Activated T-helper 1 cell treated with anti-CD3 and anti-CD28 coated beads, Interleukin-2, amount 50 U/mL, for 16 hours (primary cell): ENCODE measurements around the gene LRRC10.
"Not testable (repeated sequence)": the region's sequence is repeated elsewhere in the genome, so short reads cannot be mapped to it uniquely, and the experiment has no call there.

Source experiments
- DNase-seq, 2 donors: peaks; one replicate each; pipeline ENCODE4 v3.0.0-alpha.2; 2020; ENCODE audit warnings: low read depth in 1 of 2, low spot score in 1 of 2

The LRRC10 gene

DNA sequence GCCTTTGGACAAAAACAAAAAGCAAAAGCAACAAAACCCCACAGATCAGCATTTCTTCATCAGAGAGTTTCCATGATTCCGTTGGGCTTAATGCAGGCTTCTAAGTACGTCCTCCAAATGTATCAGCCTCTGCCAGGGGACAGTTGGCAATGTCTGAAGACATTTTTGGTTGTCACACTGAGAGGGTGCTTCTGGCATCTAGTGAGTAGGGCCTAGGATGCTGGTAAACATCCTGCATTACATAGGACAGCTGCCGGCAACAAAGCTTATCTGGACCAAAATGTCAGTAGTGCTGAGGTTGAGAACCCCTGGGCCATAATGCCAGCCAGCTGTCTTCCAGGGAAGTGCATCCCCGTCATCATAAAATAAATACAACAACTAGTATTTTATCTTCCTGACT lies 9.4 kb upstream of the LRRC10 start:
- no peak for DNase-seq

DNA sequence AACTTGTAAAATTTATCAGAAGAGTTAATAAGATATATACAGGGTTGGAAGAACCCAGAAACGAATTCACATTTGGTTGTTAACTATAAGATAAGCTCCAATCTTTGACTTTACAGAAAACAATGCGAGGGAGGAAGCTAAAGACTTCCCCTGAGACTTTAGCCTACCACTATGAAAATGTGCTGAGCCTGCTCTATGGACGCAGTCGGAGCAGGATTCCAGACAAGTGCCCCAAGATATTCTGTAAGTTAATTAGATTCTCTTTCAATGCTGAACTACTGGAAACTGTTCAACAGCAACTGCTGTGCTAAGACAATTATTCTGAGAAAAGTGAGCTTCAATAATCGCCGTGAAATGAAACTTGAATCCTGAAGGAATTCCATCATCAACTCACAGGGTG lies 8.3 kb upstream of the LRRC10 start:
- no peak for DNase-seq

DNA sequence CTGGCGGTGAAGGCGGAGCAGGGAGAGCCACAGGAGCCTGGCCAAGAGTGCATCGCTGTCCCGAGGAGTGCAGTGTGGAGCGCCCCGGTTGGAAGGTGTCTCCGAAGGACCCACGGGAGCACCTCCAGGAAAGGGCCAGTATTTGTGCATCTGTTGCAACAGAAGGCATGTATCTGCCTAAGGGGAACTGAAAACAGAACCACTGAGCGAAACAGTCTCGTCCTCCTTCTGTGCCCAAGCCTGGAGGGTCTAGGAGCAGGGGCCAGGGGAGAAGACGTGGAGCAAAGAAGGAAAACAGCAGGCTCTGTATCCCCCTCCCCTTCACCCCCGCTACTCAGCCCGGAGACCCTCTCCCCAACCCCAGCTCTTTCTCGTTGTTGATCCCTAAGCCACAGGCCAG lies 5.3 kb upstream of the LRRC10 start:
- no peak for DNase-seq

DNA sequence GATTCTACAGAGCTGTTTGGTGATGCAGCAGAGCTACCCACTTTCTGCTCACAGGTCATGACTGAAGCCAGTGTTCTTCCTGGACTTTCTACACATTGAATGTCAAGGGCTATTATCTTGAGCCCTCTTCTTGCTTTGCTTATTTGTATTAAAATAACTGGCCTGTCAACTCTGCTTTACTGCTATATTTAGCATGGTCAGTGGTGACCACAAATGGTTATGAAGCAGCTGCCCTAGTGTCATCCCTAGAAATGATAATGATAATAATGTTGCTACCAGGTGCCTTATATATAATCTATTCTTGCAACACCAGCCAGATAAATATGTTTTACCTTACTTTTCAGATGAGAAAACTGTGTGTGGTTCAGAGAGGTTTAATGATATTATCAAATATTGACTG lies 2.6 kb upstream of the LRRC10 start:
- DNase-seq = no peak

DNA sequence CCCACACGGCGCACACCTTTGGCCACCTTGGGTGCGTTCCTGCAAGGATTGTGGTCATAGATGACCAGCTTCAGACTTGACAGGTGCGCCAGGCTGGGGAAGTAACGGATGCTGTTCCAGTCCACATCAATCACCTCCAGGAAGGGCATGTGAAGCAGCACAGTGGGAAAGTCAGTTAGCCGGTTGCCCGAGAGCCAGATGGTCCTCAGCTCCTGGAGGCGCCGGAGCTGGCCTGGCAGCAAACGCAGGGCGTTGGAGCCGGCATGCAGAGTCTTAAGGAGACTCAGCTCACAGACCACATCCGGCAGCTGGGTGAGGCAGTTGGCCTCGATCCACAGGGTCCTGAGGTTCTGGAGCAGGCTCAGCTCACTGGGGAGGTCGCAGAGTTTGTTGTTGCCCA lies 581 bp downstream of the LRRC10 start:
- no peak for DNase-seq

DNA sequence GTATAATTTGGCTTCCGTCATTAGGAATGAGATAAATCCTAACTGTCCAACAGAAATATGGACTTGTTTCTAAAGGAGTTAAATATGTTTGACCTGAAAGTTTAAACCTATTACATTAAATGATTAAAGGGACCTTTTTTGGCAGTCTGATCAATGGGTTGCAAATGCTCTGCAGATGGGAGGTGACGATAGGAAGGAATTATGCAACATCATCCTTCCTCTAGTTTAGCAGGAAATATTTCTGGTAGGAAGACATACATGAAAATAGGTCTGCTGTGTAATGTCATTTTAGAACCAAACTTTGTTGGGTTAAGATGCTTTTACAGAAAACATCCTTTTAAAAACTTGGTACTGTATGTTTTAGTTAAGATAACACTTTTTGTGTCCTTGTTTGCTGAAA lies 2.6 kb downstream of the LRRC10 start:
- DNase-seq = no peak

DNA sequence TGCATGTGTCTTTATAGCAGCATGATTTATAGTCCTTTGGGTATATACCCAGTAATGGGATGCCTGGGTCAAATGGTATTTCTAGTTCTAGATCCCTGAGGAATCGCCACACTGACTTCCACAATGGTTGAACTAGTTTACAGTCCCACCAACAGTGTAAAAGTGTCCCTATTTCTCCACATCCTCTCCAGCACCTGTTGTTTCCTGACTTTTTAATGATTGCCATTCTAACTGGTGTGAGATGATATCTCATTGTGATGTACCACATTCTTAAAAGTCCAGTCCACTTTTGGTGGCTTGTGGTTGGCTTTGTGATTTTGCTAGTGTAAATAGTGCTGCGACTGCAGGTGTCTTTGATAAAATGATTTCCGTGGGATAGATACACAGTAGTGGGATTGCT lies 6.4 kb downstream of the LRRC10 start:
- DNase-seq = not testable (repeated sequence)

DNA sequence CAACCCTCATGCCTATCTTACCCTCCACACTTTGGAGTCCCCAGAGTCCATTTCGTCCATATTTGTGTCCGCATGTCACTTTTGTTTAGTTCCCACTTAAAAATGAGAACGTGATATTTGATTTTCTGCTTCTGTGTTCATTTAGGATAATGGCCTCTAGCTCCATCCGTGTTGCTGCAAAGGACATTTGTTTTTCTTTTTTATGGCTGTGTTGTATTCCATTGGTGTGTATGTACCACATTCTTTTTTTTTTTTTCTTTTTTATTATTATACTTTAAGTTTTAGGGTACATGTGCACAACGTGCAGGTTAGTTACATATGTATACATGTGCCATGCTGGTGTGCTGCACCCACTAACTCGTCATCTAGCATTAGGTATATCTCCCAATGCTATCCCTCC lies 7.2 kb downstream of the LRRC10 start:
- not testable (repeated sequence) for DNase-seq

DNA sequence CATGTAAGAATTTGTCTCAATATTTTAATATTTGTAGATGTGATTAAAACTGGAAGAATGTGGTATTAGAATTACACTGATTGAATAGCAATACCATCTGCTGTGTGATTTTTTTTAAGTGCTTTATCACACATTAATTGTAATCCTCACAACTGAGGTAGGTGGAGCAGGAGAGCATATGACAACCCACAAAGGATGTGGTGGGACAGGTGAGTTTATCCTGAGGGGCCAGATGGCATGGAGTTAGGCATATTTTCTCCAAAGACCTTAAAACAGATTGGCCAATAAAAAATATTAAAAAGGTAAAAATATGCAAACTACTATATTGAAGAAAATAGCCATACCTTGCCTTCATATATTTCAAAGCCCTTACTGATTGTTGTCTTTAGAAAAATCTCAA lies 7.8 kb downstream of the LRRC10 start:
- DNase-seq = no peak

DNA sequence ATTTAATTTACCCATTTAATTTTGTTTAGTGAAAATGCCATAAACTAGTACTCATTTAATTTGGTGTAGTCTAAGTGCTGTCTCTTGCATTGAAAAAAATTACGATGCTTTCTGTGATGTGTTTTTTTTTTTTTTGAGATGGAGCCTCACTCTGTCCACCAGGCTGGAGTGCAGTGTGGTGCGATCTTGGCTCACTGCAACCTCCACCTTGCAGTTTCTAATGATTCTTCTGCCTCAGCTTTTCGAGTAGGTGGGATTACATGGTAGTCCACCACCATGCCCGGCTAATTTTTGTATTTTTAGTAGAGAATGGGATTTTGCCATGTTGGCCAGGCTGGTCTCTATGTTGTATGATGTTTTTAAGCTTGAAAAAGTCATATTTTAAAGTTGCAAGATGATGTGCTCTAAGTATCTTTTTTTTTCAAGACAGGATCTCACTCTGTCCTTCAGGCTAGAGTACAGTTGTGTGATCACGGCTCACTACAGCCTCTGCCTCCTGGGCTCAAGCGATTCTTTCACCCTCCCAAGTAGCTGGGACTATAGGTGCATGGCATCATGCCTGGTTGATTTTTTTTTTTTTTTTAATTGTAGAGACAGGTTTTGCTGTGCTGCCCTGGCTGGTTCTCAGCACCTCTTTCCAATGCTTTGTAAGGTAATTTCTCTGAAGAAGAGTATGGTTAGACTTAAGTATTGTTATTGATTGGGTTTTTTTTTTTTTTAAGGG lies 8.6 kb downstream of the LRRC10 start:
- no peak for DNase-seq

DNA sequence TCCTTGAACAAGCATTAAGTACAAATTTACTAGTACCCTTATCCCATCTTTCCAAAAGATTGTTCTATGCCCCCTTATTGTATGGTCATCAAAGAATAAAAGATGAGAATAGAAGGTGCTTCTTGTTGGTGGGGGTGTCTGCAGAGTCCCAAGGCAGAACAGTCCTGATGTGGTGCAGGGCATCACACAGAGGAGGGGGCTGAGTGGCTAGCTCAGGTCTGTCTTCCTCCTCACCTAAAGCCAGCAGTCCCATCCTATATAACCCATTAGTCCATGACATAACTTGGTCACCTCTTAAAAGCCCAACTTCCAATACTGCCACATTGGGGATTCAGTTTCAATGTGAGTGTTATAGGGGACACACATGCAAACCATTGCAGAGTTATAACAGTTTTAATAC lies 9.9 kb downstream of the LRRC10 start:
- no peak for DNase-seq

DNA sequence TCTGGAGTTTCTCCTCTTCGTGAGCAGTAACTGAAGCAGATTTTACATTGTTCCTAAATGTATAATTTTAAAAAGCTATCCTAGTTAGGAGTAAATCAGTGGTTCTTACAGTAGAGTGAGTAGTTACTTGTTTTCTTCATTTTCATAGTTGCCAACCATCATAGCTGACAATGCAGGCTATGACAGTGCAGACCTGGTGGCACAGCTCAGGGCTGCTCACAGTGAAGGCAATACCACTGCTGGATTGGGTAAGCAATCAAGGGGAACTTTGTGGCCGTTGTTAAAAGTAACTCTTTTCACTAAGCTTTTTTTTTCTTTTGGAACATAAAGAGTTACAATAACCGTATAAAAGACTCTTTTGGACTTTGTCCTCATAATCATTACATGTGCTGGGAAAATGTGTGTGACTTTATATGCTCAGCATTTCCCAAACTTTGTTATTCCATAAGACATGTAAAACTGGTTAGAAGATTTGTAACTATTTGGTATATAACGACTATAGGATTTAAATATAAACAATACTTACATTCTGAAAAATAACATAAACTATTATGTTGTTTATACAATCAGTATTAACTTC lies 12.4 kb downstream of the LRRC10 start:
- DNase-seq = no peak

DNA sequence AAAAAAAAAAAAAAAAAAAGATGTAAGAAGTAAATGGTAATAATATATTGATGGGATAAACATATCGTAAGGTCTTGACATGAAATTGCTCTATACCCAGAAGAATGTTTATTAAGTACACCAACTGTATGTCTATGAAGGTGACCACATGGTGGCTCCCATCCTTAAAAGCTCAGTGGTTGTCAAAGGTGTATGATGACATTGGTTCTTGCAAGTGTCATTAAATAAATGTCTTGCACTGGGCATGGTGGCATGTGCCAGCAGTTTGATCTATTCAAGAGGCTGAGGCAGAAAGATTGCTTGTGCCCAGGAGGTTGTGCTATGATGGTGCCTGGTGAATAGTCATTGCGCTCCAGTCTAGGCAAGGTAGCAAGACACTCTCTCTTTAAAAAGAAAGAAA lies 15.0 kb downstream of the LRRC10 start:
- no peak for DNase-seq

DNA sequence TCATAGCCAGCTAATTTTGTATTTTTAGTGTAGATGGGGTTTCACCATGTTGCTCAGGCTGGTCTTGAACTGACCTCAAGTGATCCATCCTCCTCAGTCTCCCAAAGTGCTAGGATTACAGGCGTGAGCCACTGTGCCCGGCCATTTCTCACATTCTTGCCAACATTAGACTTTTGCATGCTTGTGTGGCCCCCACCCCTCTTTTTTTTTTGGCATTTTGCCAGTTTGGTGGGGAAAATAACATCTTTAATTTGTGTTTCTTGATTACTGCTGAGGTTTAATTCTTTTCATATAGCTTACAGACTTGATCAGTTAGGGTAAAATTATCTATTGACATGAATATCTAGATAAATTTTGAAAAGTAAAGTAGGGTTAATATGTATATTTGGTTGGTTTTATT lies 21.6 kb downstream of the LRRC10 start:
- DNase-seq = no peak

DNA sequence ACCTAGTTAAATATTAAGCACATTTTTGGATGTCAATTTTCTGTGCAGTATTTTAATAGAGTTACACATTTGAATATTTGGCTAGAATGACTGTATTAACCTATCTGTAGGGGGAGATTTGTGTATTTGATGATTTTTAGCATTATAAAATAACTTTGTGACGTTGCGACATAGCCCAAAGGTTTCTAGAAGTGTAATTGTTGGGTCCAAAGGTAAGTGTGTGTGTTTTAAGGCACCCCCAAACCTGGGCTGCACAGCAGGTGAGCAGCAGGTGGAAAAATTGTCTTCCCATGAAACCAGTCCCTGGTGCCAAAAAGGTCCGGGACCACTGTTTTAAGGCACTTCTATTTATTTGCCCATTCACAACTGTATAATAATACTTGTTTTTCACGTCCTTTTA lies 22.2 kb downstream of the LRRC10 start:
- DNase-seq = no peak

DNA sequence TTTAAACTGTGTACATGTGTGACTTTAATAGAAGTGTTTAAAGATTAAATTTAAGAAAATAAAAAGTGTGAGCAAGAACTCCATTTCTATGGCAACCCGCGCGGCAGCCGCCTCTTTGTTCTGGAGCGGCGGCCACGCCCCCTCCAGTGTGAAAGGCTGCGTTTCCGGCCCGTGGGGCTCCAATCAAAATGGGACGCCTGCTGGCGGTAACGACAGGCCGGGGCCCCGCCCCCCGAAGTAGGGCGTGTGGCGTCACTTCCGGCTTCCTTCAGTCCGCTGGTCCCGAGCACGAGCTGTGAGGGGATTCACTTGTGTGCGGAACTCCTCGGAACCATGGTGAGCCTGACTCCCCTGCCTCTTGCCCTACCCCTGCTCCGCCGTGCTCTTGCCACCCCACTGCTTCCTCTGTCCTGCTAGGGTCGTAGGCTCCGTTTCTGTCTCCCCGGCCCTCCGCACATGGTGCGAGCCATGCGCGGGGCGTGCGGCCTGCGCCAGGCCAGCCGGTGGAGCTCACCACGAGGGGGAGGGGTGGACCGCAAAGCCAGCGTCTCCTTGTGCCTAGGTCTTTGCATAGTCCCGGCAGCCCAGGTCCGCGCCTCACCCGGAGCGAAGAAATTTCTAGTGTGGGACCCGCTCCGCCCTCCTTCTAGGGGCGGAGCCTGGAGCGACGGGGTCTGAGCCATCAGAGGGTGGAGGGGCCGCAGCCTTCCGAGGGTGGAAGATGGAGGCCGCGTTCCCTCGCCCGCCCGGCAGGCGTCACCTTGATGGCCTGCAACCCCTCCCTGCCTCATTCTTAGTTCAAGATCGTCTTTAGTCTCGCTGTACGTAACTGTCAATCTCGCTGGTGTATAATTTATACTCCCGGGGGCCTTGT lies 25.3 kb downstream of the LRRC10 start, which contains the start of gene CCT2:
Gene CCT2, plus strand, starts transcription at position 271 of the 874 bp plus-strand sequence. Its CDS starts 63 bp downstream, at position 334.
- peak; percentile 93 to 96 for DNase-seq

DNA sequence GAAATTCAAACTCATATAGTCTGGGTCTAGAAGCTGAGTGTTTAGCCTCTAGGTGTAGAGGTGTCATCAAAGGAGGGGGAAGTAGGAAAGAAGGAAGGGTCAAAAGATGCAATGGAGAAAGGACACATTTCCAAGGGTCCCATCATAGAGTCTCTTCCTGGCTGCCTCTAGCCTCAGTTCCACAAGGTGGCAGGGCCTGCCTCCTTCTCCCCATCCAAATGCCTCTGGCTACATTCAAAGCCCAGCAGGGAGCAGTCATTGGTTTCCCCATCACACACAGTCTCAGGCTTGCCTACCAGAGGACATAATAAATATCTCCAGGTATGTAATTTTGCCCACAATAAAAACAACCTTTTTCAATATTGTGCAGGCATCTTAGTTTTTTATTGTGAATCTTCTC lies 27.5 kb downstream of the LRRC10 start:
- no peak for DNase-seq

DNA sequence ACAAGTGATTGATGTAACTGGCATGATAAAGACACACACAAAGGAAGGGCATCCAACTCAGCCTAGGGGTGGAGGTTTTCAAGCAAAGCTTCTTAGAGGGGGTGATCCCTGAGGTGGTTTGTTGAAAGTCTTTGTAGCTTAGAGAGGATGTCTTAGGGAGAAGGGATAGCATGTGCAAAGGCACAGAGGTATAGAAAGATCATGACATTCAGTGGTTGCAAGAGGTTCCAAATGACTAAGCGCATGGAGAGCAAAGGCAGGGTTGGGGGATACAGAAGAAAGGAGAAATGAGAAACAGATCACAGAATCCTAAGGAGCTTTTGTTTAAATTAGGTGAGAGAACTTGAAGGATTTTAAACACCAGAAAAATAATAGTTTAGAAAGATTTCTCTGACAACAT lies 30.6 kb downstream of the LRRC10 start:
- no peak for DNase-seq

DNA sequence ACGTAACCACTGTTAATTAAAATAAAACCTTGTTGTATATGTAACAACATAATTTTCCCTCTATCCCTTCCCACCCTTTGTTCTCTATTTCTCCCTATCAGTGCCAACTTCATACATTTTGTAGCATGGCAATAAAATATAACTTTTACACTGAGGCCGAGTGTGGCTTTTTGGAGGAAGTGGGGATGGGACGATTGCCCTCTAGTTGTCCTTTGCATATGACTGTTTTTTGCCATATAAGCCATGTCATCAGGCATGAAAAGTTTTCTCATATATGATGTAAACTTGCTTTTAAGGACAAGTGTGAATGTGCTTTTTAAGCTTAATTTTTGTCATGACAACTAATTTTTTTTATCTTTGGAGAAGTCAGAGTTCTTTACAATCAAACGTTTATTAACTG lies 31.7 kb downstream of the LRRC10 start:
- DNase-seq = no peak

DNA sequence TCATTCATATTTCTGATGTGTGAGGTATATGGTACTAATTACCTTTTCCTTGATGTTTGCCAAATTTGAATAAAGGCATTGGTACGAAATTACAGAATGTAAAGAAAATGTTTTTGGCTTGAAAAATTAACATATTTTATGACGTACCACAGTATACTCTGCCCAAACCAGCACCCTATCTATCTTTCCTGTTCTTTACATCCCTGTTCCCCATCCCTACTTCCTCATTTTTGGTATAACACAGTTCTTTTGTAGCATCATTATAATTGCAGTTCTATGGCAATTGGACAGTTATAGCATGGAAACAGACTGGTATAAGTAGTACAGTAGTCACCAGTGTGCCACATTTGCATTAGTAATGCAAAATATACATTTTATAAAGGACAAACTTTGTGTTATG lies 32.4 kb downstream of the LRRC10 start:
- no peak for DNase-seq

DNA sequence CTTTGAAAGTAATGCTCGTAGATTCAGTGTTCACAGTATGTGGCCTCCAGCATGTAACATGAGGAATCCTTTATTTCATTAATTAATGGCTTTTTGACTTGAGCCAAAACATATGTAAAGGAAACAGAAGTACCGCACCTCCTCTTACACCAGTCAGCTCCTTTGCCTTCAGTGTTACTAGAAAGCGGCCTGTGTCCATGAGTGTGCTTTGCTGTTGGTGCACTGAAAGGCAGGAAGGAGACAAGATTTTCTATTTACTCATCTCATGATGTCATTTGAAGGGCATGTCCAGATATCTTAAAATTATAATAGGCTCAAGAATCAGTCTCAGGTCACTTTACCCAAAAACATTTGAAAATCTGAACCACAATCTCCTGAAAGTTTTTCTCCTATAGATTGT lies 35.4 kb downstream of the LRRC10 start:
- DNase-seq = no peak
